Thyroid gland (tissue), 4 donors: ENCODE data around the gene PLEKHG3.

Source experiments
- POLR2A ChIP-seq, 2 donors: fragments of 450-650 bp; IDR thresholded peaks; one replicate each; pipeline ENCODE4 v1.6.1; 2017; ENCODE audit warnings: antibody characterized with exemption in 2 of 2, mild to moderate bottlenecking in 2 of 2, moderate library complexity in 1 of 2
- TF ChIP-seq, protein P1 (sequence below), 6 experiments: fragments of 200-600 bp in 3 of 6; fragments of 450-650 bp in 3 of 6; sonication (generic) in 3 of 6; IDR thresholded peaks; one replicate each; pipeline ENCODE4 v1.5.1; 2016 to 2019; ENCODE audit warnings: antibody characterized with exemption in 6 of 6, mild to moderate bottlenecking in 2 of 6, inconsistent platforms in 1 of 6, moderate library complexity in 1 of 6

DNA sequence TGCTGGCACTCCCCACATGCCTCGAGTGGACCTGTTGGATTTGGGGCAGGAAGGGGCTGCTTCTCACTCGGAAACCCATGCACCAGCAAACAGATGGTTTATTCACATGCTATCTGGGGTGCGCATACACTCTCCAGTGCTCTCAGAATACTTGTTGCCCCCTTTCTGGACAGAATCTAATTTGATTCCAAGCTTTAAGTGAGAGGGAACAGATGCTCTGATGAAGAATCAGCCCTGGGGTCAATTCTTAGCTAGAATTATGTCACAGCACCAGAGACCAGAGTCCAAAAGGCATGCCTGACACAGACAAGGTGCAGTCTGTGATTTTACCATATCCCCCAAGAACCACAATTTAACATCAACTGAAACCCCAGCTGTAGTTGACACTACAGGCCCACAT is 91.7 kb downstream of the PLEKHG3 start:
- TF ChIP-seq POLR2A (IDR thresholded peaks at IDR 0.05) = no peak
- TF ChIP-seq, protein P1, sequence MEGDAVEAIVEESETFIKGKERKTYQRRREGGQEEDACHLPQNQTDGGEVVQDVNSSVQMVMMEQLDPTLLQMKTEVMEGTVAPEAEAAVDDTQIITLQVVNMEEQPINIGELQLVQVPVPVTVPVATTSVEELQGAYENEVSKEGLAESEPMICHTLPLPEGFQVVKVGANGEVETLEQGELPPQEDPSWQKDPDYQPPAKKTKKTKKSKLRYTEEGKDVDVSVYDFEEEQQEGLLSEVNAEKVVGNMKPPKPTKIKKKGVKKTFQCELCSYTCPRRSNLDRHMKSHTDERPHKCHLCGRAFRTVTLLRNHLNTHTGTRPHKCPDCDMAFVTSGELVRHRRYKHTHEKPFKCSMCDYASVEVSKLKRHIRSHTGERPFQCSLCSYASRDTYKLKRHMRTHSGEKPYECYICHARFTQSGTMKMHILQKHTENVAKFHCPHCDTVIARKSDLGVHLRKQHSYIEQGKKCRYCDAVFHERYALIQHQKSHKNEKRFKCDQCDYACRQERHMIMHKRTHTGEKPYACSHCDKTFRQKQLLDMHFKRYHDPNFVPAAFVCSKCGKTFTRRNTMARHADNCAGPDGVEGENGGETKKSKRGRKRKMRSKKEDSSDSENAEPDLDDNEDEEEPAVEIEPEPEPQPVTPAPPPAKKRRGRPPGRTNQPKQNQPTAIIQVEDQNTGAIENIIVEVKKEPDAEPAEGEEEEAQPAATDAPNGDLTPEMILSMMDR (IDR thresholded peaks at IDR 0.05) = no peak
